GM21423 (cell line): ENCODE measurements around the gene PEX5L.
"Not testable (repeated sequence)": the region's sequence is repeated elsewhere in the genome, so short reads cannot be mapped to it uniquely, and the experiment has no call there.

Experiments used
- ATAC-seq: cut with Tn5 transposase; IDR thresholded peaks from one replicate; pipeline ENCODE4 v1.9.1; 2021; ENCODE audit warnings: mild to moderate bottlenecking, moderate library complexity; ENCODE audit not compliant: unreplicated experiment

The PEX5L gene

GRCh38 chr3:179794355-179794754 is 242.4 kb downstream of the PEX5L start:
- ATAC-seq = no peak

GRCh38 chr3:179791793-179792192 is 244.9 kb downstream of the PEX5L start:
- ATAC-seq = no peak

- ATAC-seq = no peak
Measured at GRCh38 chr3:179788996-179789395, 247.7 kb downstream of the PEX5L start.

- ATAC-seq = not testable (repeated sequence)
Measured at GRCh38 chr3:179782841-179783240, 253.9 kb downstream of the PEX5L start.

GRCh38 chr3:179775416-179776122 is 261.2 kb downstream of the PEX5L start:
- ATAC-seq = no peak

- ATAC-seq = no peak
Measured at GRCh38 chr3:179772297-179772696, 264.4 kb downstream of the PEX5L start.

- no peak for ATAC-seq
Measured at GRCh38 chr3:179771797-179772196, 264.9 kb downstream of the PEX5L start.

GRCh38 chr3:179769411-179770247 is 267.1 kb downstream of the PEX5L start:
- ATAC-seq = no peak

- ATAC-seq = no peak
Measured at GRCh38 chr3:179768080-179768479, 268.7 kb downstream of the PEX5L start.

- ATAC-seq = no peak
Measured at GRCh38 chr3:179766416-179767133, 270.2 kb downstream of the PEX5L start.

- no peak for ATAC-seq
Measured at GRCh38 chr3:179765396-179765795, 271.3 kb downstream of the PEX5L start.

- no peak for ATAC-seq
Measured at GRCh38 chr3:179760944-179761343, 275.8 kb downstream of the PEX5L start.

- ATAC-seq = no peak
Measured at GRCh38 chr3:179750720-179751328, 285.9 kb downstream of the PEX5L start.

- no peak for ATAC-seq
Measured at GRCh38 chr3:179745716-179746115, 291.0 kb downstream of the PEX5L start.

- ATAC-seq = no peak
Measured at GRCh38 chr3:179745079-179745478, 291.7 kb downstream of the PEX5L start.
